HG03558 (cell line): Measurements from ENCODE around the gene SHC4.
"Not testable (repeated sequence)": the region's sequence is repeated elsewhere in the genome, so short reads cannot be mapped to it uniquely, and the experiment has no call there.

ENCODE experiments used
- ATAC-seq: cut with Tn5 transposase; IDR thresholded peaks from one replicate; pipeline ENCODE4 v1.9.1; 2021; ENCODE audit warnings: moderate number of reproducible peaks; ENCODE audit not compliant: unreplicated experiment; ENCODE audit errors: extremely low read depth

Gene SHC4

GRCh38 chr15:48855501-48856440 is 107.9 kb downstream of the SHC4 start:
- ATAC-seq: no peak

DNA sequence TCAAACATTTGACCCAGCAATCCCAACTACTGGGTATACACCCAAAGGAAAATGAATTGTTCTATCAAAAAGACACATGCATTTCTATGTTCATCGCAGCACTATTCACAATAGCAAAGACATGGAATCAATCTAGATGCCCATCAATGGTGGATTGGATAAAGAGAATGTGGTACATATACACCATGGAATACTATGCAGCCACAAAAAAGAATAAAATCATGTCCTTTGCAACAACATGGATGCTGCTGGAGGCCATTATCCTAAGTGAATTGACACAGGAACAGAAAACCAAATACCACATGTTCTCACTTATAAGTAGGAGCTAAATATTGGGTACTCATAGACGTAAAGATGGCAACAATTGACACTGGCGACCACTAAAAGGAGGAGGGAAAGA is 109.3 kb downstream of the SHC4 start:
- not testable (repeated sequence) for ATAC-seq

DNA sequence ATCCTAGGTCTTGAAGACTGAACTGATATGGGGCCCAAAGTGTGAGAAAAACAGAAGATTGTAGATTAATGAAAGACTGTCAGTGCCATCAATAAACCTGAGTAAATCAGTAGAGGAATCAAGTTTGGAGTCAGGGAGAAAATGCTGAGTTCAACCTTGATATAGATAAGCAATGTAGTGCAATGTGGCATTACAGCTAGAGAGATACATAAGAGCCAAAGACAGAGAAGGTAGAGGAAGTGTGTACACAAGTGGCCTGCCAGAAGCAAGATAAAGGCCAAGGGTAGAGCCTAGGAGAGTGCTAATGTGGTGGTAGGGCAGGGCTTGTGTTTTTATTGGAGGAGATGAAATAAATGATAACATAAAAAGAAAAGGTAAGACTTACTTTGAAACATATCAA is 111.8 kb downstream of the SHC4 start:
- no peak for ATAC-seq

GRCh38 chr15:48850648-48851047 is 113.1 kb downstream of the SHC4 start:
- no peak for ATAC-seq

- no peak for ATAC-seq
Measured at GRCh38 chr15:48845123-48845522, 118.6 kb downstream of the SHC4 start.

GRCh38 chr15:48842501-48842900 is 121.2 kb downstream of the SHC4 start:
- no peak for ATAC-seq

GRCh38 chr15:48834756-48835155 is 129.0 kb downstream of the SHC4 start:
- ATAC-seq: no peak

GRCh38 chr15:48833526-48834239 is 130.0 kb downstream of the SHC4 start:
- ATAC-seq: no peak

GRCh38 chr15:48832648-48833047 is 131.1 kb downstream of the SHC4 start:
- ATAC-seq: no peak

DNA sequence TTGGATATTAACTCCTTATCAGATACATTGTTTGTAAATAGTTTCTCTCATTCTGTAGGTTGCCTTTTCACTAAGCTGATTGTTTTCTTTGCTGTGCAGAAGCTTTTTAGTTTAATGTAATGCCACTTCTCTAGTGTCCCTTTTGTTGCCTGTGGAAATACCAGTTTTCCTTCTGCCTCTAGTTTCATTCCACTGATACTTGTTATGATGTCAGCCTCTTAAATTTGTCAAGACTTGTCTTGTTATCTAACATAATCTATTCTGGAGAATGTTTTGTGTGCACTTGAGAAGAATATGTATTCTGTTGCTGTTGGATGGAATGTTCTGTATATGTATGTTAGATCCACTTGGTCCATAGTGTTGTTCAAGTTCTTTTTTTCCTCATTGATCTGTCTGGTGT is 134.8 kb downstream of the SHC4 start:
- ATAC-seq: no peak

DNA sequence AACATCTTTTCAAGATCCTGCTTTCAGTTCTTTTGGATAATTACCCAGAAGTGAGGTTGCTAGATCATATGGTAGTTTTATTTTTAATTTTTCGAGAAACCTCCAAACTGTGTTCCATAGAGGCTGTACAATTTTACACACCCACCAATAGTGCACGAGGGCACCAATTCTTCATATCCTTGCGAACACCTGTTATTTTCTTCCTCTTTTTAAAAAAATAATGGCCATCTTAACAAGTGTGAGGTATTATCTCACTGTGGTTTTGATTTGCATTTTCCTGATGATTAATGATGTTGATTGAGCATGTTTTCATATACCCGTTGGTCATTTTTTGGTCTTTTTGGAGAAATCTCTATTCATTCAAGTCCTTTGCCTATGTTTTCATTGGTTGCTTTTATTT is 135.2 kb downstream of the SHC4 start:
- no peak for ATAC-seq

DNA sequence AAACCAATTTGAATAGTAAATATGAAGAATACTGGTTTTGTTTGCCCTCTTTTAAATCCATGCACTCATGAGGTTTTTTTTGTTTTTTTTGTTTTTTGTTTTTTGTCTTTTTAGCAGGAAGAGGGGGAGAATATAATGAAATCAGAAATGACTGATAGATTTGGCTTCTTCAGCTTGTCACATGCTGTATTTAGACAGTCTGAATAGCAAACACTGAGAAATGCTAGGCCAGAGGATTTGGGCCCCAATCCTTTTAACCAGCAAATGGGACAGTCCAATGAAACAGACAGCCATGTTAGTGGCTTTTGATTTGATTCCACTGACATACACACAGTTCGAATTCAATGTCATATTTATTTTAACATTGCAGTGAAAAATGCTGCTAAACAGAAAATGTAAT is 138.6 kb downstream of the SHC4 start:
- ATAC-seq: no peak

DNA sequence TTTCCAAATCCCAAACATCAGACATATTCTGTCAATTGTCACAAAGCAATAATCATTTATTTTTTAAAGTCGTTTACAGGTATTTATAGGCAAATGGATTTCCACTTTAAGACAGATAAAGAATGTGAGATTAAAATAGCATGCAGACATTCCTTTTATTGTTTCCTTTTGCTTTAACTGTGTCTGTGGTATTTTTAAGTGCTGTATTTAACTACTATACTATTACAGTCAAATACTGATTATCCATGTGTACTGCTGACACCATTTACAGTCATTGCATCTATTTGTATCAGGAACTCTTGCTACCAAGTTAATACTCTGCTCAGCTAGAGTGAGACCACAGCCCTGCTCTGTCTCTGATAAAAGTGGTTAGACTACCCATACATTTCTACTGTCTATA is 140.0 kb downstream of the SHC4 start:
- ATAC-seq: no peak

DNA sequence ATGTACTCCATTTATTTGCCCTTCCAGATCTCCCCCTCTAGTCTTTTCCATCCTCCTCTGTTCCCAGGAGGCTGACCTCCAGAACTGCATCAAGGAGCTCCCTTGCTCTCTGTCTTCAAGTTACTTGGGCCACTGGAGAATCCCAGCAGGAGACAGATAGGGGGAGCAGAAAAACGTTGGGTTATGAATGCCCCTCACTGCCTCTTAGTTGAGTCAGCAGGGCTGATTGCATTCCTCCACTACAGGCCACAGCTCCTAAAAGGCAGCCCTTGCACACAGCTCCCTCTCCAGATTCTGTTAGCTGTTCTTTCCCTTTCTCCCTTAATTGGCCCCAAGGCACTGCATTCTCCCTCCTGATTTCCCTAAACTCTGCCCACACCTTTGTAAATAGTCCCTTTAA is 140.5 kb downstream of the SHC4 start:
- no peak for ATAC-seq

- no peak for ATAC-seq
Measured at GRCh38 chr15:48814286-48814685, 149.4 kb downstream of the SHC4 start.

GRCh38 chr15:48811325-48811958 is 152.3 kb downstream of the SHC4 start:
- ATAC-seq: no peak

DNA sequence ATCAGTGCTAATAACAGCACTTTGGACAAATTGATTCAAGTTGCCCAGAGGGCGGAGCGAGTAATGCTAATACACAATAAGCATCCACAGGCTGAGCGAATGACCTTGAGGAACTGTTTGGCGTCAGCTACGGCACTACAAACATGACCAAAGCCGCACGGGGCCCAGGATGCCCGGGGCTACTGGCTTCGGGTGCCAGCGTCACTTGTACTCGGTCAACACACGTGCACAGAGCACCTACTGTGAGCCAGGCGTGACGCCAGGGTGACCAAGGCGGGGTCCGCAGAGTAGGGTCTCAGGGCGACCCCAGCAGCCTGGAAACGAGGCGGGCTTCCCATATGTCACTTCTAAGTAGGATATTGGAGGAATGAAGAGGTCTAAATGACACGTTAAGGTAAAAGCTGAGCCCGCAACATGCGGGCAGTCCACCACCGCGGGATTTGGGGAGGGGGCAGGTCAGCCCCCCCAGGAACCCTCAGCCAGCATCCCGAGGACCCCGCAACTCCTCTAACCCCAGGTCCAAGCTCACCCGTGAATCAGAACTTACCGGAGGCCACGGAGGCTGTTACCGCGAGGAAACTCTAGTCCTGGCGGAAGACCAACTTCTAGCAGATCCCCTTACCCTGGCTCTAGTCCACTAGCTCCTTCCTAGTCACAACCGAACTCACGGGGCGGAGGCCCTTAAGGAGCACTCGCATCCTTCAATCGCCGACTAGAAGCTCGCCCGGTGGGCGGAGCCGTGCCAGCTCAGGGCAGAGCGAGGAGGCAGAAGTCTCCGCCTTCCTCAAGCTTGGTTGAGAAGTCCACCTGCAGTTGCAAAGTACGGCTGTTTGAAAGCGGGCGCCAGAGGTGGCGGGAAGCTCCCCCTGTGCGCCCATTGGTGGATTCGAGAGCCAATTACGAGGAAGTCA is 153.1 kb downstream of the SHC4 start, which contains the start of gene CEP152:
TSS of gene CEP152 (minus strand) at position 656 of the 911 bp plus-strand sequence. CDS start 5,420 bp downstream, outside the sequence.
- ATAC-seq: peak; percentile 96

GRCh38 chr15:48806151-48806550 is 157.6 kb downstream of the SHC4 start:
- ATAC-seq: no peak

DNA sequence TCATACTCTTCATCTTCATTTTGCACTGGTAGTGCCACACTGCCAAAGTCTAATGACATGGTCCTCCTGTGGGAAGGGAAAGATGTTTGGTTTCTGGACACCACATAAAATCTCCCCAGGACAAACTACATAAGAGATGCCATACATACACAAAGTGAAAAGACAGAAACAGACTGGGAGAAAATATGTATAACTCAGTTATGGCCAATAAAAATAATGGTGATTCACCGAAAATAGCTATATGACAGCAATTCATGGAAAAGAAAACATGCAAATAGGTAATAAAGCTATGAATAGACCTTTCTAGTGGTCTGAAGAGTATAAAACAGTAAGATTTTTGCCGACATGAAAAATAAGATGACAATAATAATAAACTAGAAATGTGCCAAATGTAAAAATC is 158.1 kb downstream of the SHC4 start:
- ATAC-seq: no peak

GRCh38 chr15:48803877-48804276 is 159.8 kb downstream of the SHC4 start:
- ATAC-seq: no peak
